SH-SY5Y (cell line): Measurements from ENCODE around the gene PEX7.

Experiments used
- GATA2 ChIP-seq: IDR thresholded peaks from 2 replicates; pipeline ENCODE4 v1.6.1; 2011; ENCODE audit warnings: mild to moderate bottlenecking, low read depth, low read length
- GATA3 ChIP-seq: IDR thresholded peaks from 2 replicates; pipeline ENCODE4 v1.6.1; 2011; ENCODE audit warnings: low read depth, mild to moderate bottlenecking, low read length, moderate library complexity

- TF ChIP-seq GATA2: no peak
- no peak for TF ChIP-seq GATA3
Measured at GRCh38 chr6:136922685-136923006, 100.3 kb downstream of the PEX7 start.
